H4 (cell line): ENCODE data around the gene TSPEAR. TPM values are rescaled to one million over a fixed set of nuclear protein-coding genes. Genes with fewer than 3 reads are reported as not detected.
"Not testable (repeated sequence)": the region's sequence is repeated elsewhere in the genome, so short reads cannot be mapped to it uniquely, and the experiment has no call there.

Experiments
- DNase-seq: peaks from one replicate; pipeline ENCODE4 v3.0.0-alpha.2; 2015; ENCODE audit warnings: low spot score
- total RNA-seq: library from RNA; depleted of rRNA; stranded (reverse); fragments of >200 nt; shearing (Covaris generic); gene quantifications from 2 replicates; pipeline ENCODE4 v1.2.3, GENCODE V29; 2014

The TSPEAR gene
- total RNA-seq, 1 experiment from 2014 or later, result 0.08 TPM

DNA sequence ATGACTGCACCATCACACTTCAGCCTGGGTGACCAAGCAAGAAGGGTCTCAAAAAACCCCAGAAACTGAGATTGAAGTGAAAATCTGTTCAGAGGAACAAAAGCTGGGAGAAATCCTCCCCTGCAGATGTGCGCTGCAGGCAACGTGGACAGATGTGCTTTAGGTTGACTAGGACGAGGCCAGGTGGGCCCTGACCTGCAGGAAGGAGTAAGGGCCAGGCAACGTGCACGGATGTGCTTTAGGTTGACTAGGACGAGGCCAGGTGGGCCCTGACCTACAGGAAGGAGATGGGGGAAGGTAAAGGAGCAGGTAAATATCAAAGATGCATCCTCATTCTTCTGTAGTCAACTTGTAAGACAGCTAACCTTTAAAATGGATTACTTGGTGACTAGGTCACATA, 26.9 kb downstream of the TSPEAR start:
- no peak for DNase-seq

DNA sequence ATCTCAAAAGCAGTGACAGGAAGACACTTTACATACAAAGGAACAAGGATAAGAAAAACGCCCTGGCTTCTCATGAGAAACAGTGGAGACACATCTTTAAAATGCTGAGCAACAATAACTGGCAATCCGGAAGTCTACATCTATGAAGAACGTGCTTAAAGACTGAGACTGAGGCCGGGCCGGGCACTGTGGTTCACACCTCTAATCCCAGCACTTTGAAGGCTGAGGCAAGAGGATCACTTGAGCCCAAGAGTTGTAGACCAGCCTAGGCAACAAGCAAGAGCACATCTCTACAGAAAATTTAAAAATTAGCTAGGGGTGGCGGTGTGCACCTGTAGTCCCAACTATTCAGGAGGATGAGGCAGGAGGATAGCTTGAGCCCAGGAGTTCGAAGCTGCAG, 27.3 kb downstream of the TSPEAR start:
- DNase-seq, result no peak

DNA sequence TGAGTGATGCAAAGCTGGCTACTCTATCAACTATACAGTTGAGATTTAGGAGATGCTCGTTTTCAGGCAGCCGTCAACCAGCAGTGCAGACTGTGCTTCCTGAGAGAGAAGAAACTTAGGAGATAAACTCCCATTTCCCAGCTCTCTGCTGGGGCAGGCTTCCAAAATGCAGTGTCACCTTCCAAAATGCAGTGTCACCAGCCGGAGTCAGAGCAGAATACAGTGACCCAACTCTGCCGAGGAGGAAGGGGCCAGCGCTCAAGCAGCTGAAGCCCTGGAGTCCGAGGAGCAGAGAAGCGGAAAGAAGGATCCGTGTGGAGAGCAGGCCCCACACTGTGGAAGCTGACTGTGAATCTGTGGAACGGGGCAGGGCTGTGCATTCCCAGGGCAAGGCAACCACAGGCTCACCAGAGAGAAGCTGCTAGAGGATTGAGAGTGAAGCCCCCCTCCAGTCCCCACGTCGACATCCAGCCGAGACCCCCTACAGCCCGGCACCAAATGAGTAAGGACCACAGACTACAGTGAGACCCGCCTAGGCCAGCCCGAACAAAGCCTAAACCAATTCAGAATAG, 28.7 kb downstream of the TSPEAR start:
- no peak for DNase-seq

GRCh38 chr21:44681861-44682579, 29.4 kb downstream of the TSPEAR start, which contains the start of gene KRTAP12-1:
TSS of gene KRTAP12-1 (minus strand) at chr21:44682163. CDS start at chr21:44682123, 40 bp downstream.
- no peak for DNase-seq

GRCh38 chr21:44681152-44681551, 30.2 kb downstream of the TSPEAR start:
- no peak for DNase-seq

GRCh38 chr21:44677881-44678280, 33.5 kb downstream of the TSPEAR start:
- no peak for DNase-seq

GRCh38 chr21:44671911-44672310, 39.5 kb downstream of the TSPEAR start:
- no peak for DNase-seq

DNA sequence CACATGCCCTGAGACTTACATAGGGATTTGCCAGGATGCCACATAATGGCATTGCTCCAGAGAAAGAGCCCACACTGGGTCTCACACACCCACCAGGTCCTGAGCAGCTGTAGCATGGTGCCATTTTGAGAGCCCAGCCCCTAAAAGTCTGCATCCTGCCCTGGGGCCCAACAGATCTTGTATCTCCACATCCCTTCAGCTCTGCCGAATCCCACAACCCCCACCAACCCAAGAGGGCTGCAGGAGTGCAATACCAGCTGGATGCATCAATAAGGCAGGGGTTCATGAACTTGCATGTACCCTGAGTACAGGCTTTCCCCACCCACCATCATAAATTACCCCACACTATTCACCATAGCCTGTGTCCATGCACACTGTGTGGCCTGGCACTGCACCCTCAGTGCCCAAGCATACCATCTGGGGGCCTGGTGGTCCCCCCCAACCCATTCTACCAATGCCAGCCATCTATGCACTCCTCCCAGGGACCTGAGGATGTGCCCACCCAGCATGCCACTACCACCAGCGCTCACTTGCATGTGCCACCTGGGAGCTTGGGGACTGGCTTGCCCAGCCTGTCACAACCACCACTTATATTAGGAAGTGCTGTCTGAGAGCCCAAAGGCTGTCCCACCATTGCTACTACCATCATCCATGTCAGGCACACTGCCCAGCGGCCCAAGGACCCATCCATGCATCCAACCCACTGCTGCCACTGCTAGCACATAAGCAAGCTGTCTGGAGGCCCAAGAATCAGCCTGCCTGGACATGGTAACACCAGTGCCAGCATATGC, 40.5 kb downstream of the TSPEAR start:
- no peak for DNase-seq

GRCh38 chr21:44667612-44668011, 43.8 kb downstream of the TSPEAR start:
- DNase-seq, result no peak

GRCh38 chr21:44666401-44667320, 44.7 kb downstream of the TSPEAR start, which contains the start of gene KRTAP12-2:
TSS of gene KRTAP12-2 (minus strand) at chr21:44666927. CDS start at chr21:44666886, 41 bp downstream.
- no peak for DNase-seq

DNA sequence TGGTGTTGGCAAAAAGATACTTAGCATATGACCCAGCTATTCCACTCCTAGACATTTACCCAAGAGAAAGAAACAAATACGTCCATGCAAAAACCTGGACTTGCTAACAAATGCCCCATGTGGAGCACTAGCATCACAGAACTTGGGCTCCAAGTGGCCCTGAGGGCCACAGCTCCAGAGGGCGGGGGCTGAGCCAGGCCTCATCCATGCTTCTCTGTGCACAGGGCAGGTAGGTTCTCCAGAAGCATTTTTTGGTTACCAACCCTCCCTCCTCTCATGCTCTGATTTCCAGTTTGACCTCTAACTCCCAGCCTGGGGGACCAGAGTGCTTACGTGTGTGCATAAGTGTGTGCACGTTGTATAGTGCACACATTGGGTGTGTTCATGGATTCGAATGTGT, 46.7 kb downstream of the TSPEAR start:
- no peak for DNase-seq

- DNase-seq, result not testable (repeated sequence)
These were observed 49.8 kb downstream of the TSPEAR start for GRCh38 chr21:44661567-44661966.

DNA sequence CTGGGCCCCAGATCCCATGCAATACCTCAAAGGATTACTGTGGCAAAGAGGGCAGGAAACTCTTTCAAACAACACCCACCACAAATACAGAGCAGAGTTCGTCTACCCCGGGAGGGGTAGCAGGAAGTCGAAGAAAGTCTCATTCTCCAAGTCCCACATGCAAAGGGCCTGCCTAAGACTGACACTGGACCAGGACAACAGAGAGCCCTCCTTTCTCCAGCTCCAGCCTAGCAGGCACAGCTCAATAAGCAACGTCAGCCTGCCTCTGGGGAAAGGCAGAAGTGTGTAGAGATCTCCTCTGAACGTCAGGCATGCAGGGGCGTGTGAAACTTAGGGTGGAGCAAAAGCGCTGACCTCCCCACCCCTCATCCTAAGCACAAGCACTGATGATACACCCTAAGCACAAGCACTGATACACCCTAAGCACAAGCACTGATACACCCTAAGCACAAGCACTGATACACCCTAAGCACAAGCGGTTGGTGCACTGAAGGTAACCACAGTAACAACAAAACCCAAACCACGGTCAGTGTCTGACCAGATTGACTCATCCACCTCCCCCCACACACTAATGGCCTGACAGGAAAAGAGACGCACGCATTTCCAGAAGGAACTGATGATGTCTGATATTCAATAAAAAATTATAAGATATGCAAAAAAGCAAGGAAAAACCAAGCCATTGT, 52.3 kb downstream of the TSPEAR start:
- DNase-seq, result peak; percentile 29

DNA sequence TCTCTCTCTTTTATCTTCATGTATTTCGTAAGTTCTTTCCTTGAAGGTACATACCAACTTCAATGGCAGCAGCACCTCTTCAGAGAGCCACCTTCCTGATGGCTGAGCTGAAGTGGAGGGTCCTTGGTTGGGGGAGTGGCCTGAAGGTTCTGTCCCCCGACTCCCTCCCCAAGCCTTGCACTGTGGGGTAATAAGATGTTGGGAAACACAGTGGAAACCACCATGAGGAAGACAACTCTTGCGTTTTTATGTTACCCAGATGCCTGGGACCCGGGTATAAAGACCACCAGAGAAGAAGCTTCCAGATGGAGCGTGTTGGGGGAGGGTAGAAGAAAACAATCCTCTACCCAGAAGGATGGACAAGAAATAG, 52.8 kb downstream of the TSPEAR start:
- no peak for DNase-seq

- DNase-seq, result peak; percentile 82
These were observed 53.5 kb downstream of the TSPEAR start, which contains the start of gene KRTAP12-3 for GRCh38 chr21:44657635-44658540. TSS of gene KRTAP12-3 (plus strand) at chr21:44657932. CDS start at chr21:44657980, 48 bp downstream.

DNA sequence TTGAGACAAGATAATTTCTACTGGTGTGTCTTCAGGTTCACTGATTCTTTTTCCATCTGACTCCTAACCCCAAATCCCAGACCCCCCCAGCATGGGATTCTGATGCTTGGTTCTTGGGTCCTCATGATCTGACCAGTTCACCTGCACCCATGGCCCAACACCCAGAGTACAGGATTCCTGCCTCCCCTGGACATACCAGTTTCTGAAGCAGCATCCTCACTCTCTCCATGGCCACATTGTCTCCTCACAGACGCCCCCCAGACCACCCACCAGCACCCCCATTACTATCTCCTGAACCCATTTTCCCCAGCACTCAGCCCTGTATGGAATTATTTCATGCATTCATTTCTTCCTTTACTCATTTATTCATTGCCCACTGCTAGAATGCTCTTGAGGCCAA, 54.5 kb downstream of the TSPEAR start:
- DNase-seq, result no peak

- no peak for DNase-seq
These were observed 56.7 kb downstream of the TSPEAR start, which contains the start of gene KRTAP12-4 for GRCh38 chr21:44654576-44655175. TSS of gene KRTAP12-4 (minus strand) at chr21:44654659. CDS start at chr21:44654614, 45 bp downstream.

DNA sequence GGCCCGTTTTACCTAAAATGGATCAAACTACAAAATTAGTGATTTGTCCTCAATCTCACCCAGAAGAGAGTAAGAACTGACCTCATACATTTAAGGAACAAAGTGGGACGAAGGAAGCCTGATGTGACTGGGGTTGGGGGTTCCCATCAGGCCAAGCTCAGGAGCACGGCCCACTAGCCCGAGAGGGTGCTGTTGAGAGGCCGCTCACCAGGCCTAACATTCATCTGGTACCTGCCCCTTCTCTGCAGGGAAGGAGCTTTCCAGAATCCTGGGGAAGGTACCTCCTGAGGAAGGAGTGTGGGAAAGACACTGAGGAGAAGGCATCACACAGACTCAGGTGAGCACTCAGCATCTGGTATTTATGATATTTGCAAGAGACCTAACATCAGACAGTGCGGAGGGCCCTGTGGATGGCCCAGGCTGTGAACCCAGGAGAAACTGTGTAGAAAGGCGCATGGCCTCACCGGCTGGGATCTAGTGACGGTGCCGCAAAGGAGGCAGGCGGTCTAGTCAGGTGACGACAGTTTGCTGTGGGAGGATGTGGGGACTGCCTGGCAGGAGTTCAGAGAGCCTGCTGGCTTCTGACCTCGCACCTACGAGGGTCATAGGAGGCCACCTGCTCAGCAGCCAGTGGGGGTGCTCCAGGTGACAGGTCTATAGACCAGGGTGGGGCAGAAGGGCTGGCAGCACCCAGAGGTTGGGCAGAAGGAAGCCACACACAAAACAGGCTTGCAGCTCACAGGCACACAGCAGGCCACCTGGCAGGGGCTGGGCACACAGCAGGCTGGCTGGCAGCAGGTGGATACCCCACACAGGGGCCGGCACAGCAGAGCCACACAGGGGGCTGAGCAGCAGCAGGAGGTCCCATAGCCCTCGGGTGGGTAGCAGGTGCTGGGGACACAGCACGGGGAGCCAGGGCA, 57.5 kb downstream of the TSPEAR start:
- no peak for DNase-seq
